ENCODE measurements around the gene RYR1.
"Not testable (repeated sequence)": the region's sequence is repeated elsewhere in the genome, so short reads cannot be mapped to it uniquely, and the experiment has no call there.

RYR1 gene

DNA sequence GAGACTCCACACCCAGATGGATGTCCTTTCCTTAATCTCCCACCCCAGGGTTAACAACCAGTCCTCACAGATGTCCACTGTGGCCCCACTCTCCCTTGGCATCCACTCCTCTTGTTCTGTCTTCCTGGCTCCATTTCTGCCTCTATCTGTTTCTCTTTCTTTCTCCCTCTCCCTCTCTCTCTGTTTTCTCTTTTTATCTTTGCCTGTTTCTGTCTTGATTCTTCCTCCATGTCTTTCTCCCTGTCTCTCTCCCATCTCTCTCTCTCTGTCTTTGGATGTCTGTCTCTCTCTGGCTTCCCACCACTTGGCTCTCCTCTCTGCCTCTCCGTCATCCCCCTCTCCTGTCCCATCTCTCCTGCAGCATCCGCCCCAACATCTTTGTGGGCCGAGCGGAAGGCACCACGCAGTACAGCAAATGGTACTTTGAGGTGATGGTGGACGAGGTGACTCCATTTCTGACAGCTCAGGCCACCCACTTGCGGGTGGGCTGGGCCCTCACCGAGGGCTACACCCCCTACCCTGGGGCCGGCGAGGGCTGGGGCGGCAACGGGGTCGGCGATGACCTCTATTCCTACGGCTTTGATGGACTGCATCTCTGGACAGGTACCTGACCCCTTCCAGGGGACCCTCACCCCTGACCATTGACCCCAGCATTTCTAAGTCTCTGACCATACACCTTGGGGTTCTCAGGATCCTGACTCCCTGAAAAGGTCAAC is 24.4 kb downstream of the RYR1 start:
- DNase-seq (ENCODE audit: low spot score) = no peak

DNA sequence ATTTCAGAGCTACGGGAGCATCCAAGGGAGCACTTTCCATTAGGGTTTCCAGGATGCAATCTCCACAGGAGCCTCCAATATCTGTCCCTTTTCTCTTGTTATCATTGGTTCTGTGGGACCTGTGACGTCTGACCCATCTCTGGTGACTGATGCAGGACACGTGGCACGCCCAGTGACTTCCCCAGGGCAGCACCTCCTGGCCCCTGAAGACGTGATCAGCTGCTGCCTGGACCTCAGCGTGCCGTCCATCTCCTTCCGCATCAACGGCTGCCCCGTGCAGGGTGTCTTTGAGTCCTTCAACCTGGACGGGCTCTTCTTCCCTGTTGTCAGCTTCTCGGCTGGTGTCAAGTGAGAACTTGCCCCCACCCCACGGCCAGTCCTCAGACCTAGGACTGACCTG is 25.5 kb downstream of the RYR1 start:
- DNase-seq (ENCODE audit: low spot score) = no peak

DNA sequence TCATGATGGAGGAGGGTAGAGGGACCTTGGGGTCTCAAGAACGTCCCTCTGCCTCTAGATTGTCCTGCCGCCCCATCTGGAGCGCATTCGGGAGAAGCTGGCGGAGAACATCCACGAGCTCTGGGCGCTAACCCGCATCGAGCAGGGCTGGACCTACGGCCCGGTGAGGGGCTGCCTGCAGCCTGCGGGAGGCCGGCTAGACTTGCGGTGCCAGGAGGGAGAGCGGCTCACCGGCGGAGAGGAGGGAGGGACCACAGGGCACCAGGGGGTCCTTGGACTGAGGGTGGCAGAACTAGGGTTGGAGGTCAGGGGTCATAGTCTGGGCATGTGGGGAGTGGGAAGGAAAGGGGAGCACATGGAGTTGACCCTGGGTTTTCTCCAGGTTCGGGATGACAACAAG is 29.9 kb downstream of the RYR1 start:
- DNase-seq (ENCODE audit: low spot score) = no peak

DNA sequence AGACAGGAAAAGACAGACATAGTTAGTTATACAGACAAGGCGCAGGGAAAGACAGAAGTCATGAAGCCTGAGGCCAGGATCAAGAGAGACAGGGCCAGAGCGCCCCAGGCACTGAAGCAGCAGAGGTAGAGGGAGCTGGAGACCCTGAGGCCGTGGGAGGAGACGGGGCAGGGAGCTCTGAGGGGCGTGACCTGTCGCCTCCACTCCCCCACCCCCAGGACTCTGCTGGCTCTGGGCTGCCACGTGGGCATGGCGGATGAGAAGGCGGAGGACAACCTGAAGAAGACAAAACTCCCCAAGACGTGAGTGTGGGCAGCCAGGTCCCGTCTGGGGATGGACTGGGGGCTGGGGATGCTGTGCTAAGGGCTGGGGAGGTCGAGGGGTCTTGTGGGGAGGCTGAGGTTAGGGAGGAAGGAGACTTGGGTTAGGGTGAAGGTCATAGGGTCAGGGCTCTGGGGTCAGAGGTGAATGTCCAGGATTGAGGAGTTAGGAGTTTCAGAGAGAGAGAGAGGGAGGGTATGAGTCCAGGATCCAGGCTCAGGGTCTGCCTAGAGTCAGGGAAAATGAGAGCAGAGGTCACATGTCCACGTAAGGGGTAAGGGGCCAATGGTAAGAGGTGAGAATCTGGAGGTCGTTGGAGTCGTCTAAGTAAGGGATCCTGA is 31.1 kb downstream of the RYR1 start:
- no peak for DNase-seq (ENCODE audit: low spot score)

DNA sequence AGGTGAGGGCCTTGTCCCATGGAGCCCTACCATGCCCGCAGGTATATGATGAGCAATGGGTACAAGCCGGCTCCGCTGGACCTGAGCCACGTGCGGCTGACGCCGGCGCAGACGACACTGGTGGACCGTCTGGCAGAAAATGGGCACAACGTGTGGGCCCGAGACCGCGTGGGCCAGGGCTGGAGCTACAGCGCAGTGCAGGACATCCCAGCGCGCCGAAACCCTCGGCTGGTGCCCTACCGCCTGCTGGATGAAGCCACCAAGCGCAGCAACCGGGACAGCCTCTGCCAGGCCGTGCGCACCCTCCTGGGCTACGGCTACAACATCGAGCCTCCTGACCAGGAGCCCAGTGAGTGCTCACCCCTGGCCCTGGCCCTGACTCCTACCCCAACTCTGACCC is 32.6 kb downstream of the RYR1 start:
- no peak for DNase-seq (ENCODE audit: low spot score)

DNA sequence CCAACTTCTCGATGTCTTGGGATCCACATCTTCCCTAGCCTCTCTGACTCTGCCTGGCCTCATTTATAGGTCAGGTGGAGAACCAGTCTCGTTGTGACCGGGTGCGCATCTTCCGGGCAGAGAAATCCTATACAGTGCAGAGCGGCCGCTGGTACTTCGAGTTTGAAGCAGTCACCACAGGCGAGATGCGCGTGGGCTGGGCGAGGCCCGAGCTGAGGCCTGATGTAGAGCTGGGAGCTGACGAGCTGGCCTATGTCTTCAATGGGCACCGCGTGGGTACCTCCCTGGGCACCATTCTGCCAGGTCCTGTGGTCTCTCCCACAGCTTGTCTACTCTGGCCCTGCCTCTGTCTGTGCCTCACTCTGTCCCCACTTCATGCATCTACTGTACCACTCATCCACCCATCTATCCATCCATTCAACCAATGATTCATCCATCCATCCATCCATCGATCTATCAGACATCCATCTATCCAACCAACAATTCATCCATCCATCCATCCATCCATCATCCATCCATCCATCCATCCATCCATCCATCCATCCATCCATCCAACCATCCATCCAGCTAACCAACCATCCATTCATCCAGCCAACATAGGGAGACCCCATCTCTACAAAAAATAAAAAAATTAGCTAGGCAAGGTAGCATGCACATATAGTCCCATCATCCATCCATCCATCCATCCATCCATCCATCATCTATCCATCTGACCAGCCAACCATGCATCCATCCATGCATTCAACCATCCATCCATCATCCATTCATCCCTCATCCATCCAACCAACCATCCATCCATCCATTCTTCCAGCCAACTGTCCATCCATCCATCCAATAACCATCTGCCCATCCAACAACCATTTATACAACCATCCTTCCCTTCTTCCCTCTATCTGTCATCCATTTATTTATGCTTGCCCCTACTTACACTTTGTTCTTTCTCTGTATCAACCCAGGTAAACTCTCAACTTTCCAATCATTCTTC is 34.3 kb downstream of the RYR1 start:
- no peak for DNase-seq (ENCODE audit: low spot score)

DNA sequence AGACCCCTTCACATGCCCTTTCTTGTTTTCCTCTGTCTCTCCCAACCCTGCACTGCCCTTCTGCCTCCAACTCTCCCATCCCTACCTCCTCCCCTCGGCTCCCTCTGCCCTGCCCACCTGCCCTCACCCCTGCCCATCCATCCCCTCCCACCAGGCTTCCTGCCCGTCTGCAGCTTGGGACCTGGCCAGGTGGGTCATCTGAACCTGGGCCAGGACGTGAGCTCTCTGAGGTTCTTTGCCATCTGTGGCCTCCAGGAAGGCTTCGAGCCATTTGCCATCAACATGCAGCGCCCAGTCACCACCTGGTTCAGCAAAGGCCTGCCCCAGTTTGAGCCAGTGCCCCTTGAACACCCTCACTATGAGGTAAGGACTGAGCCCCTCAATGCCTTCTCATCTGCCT is 35.7 kb downstream of the RYR1 start:
- DNase-seq (ENCODE audit: low spot score) = no peak

DNA sequence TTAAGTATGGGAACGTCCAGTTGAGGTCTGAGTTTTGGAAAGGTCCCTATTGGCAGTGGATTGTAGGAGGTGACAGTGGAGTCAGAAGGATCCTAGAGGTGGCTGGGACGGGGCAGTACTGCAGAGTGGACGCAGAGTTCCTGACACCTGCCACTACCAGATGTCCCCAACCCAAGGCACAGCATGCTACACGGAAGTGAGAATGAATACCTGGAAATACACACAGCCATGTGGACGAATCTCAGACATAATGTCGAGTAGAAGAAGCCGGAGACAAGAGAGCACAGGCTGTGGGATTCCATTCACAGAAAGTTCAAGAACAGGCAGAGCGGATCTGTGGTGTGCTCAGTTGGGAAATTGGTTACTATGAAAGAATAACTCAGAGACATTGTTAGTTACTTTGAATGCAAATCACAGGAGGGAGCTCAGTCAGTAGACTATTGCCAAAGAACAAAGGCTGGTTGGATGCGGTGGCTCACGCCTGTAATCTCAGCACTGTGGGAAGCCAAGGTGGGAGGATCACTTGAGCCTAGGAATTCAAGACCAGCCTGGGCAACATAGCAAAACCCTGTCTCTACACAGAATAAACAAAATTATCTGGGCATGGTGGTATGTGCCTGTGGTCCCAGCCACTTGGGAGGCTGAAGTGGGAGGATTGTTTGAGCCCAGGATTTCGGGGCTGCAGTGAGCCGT is 37.4 kb downstream of the RYR1 start:
- DNase-seq (ENCODE audit: low spot score) = no peak

DNA sequence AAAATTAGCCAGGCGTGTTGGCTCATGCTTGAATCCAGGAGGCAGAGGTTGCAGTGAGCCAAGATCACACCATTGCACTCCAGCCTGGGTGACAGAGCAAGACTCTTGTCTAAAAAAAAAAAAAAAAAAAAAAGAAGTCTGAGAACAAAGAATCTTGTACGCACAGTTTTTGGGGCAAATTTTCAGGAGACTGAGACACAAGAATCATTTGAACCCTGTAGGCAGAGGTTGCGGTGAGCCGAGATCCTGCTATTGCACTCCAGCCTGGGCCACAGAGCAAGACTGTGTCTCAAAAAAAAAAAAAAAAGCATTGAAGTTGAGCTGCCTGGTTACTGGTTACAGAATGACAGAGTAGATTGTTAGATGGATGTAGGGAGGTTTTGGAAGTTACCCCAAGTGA is 39.2 kb downstream of the RYR1 start:
- DNase-seq (ENCODE audit: low spot score) = not testable (repeated sequence)

DNA sequence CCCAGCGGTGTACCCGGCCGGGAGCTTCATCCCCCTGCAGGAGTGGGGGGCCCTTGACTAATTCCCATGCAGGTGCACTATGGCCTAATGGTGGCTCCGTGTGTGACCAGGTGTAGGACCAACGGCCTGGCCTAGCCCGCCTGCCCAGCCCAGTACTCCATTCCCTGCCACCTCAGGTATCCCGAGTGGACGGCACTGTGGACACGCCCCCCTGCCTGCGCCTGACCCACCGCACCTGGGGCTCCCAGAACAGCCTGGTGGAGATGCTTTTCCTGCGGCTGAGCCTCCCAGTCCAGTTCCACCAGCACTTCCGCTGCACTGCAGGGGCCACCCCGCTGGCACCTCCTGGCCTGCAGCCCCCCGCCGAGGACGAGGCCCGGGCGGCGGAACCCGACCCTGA is 39.7 kb downstream of the RYR1 start:
- DNase-seq (ENCODE audit: low spot score) = no peak

DNA sequence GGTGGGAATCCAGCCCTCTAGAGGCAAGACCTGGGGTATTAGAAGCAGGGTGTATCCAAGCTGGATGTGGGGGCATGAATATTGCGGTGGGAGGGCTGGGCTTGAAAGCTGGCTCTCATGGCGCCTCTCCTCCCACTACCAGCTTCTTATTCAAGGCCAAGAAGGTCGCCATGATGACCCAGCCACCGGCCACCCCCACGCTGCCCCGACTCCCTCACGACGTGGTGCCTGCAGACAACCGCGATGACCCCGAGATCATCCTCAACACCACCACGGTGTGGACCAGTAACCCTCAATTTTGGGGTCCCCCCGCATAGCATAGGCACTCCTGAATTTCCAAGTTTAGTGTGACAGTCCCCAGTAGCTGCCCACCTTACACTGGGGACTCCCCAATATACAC is 41.7 kb downstream of the RYR1 start:
- no peak for DNase-seq (ENCODE audit: low spot score)

DNA sequence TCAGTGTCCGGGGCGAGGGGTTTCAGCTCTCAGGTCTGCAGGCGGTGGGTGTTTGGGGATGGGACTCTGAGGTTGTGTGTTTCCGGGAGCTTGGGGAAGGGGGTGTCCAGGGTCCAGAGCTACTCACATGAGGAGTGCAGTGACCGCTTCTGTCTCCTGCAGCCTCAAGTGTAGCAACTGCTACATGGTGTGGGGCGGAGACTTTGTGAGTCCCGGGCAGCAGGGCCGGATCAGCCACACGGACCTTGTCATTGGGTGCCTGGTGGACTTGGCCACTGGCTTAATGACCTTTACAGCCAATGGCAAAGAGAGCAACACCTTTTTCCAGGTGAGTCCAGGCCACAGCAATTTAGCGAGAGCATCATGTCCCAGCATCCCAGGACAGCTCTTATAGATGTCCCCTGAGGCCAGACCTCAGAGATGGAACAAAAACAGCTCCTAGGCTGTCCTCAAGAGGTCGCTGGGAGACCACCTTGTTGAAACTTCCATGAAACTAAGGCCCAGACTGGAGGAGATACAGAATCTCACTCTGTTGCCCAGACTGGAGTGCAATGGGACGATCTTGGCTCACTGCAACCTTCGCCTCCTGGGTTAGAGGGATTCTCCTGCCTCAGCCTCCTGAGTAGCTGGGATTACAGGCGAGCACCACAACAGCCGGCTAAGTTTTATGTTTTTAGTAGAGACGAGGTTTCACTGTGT is 44.9 kb downstream of the RYR1 start:
- no peak for DNase-seq (ENCODE audit: low spot score)

DNA sequence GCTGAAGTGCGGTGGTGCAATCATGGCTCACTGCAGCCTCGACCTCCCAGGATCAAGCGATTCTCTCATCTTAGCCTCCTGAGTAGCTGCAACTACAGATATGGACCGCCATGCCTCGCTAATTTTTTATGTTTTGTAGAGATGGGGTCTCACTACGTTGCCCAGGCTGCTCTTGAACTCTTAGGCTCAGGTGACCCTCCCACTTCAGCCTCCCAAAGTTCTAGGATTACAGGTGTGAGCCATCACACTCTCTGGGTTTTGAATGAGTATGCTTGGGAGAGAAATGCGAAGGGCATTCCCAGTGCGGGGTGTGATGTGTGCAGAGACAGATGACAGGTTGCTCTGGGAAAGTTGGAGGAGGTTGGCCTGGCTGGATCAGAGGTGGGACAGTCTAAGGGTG is 49.0 kb downstream of the RYR1 start:
- DNase-seq (ENCODE audit: low spot score) = no peak

DNA sequence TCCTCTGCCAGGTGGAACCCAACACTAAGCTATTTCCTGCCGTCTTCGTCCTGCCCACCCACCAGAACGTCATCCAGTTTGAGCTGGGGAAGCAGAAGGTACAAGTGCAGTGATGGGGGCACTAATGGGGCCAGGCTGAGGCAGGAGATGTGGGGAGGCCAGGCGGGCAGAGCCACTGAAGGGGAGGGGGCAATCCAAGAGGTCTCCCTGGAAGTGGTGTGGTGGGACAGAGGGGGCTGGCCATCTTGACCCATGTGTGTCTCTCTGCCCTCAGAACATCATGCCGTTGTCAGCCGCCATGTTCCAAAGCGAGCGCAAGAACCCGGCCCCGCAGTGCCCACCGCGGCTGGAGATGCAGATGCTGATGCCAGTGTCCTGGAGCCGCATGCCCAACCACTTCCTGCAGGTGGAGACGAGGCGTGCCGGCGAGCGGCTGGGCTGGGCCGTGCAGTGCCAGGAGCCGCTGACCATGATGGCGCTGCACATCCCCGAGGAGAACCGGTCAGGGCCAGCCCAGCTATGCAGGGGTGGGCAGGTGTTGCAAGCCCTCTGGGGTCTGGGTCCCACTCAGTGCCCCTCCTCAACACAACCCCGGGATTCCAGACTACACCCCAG is 49.6 kb downstream of the RYR1 start:
- DNase-seq (ENCODE audit: low spot score) = no peak

DNA sequence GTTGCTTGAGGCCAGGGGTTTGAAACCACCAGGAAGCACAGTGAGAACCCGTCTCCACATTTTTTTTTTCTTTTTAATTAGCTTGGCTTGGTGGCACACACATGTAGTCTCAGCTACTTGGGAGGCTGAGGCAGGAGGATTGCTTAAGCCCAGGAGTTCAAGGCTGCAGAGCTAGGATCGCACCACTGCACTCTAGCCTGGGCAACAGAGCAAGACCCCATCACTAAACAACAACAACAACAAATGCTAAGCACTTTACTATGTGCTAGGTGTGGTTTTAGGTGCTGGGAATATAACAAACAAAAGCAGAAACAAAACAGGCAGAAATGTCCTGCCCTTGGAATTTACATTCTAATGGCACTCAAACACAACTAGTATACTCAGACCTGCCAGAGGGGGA is 51.3 kb downstream of the RYR1 start:
- no peak for DNase-seq (ENCODE audit: low spot score)

DNA sequence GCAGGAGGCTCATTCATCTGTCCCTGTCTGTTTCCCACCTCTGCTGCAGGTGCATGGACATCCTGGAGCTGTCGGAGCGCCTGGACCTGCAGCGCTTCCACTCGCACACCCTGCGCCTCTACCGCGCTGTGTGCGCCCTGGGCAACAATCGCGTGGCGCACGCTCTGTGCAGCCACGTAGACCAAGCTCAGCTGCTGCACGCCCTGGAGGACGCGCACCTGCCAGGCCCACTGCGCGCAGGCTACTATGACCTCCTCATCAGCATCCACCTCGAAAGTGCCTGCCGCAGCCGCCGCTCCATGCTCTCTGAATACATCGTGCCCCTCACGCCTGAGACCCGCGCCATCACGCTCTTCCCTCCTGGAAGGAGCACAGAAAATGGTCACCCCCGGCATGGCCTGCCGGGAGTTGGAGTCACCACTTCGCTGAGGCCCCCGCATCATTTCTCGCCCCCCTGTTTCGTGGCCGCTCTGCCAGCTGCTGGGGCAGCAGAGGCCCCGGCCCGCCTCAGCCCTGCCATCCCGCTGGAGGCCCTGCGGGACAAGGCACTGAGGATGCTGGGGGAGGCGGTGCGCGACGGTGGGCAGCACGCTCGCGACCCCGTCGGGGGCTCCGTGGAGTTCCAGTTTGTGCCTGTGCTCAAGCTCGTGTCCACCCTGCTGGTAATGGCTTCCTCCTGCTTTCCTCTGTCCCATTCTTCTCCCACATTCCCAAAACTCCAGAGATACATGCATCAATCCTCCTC is 52.2 kb downstream of the RYR1 start:
- no peak for DNase-seq (ENCODE audit: low spot score)

DNA sequence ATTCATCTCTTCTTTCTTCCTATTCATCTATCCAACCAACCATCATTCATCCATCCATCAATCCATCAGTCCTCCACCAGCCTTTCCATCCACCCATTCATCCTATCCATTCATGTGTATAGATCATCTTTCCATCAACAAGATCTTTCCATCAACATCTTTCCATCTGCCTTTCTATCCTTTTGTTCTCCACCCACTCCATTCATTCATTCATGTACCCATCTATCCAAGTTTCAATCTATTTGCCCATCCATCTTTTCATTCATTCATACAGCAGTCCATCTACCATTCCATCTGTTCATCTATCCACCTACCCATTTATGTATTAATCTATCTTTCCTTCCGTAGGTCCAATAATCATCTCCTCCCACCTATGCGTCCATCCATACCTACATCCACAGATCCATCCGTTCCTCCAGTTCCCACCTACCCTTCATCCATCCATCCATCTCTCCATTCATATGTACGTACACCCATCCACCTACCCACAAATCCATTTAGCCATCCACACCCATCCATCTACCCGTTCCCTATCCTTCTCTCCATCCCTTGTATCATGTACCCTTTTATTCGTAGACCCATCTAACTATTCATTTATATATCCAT is 53.3 kb downstream of the RYR1 start:
- no peak for DNase-seq (ENCODE audit: low spot score)

DNA sequence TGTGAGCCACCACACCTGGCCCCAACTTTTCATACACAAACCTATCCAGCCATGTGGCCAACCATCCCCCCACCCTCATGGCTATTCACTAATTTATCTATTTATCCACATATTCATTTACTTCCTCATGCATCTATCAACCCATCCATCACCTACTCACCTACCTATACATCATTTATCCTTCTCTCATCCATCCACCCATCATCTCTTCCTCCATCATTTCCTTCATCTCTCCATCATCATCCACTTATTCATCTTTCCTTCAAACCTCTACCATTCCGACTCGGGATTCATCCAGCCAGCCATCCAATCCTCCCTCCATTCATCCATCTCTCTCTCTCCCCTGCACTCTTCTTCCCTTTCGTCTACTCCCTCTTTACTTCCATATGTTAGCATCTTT is 54.6 kb downstream of the RYR1 start:
- DNase-seq (ENCODE audit: low spot score) = no peak

DNA sequence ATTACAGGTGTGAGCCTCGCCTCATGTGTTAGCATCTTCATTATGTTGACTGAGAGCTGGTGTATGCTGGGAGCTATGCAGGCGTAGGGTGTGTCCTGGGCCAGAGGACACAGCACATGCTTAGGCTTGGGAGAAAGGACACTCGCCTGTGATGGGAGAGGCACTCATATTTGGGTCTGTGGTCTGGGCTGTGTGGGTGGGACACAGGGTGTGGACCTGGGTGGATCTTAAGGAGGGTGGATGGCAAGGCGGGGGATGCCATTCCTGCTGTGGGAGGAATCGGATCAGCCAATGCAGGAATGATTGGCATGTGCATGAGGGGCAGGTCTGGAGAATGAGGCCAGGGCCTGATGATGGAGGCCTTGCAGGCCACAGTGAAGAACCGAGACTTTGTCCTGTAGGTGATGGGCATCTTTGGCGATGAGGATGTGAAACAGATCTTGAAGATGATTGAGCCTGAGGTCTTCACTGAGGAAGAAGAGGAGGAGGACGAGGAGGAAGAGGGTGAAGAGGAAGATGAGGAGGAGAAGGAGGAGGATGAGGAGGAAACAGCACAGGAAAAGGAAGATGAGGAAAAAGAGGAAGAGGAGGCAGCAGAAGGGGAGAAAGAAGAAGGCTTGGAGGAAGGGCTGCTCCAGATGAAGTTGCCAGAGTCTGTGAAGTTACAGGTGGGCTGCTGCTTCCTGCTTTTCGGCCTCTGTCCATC is 55.4 kb downstream of the RYR1 start:
- DNase-seq (ENCODE audit: low spot score) = no peak
